Right cardiac atrium (tissue), 5 donors: ENCODE results near the gene PKIG. TPM values are rescaled to one million over a fixed set of nuclear protein-coding genes. Genes with fewer than 3 reads are reported as not detected.

Experiments used
- ATAC-seq, 2 donors: fragments of 200-7000 bp; cut with Tn5 transposase; one replicate each; pipeline versions ENCODE4 v1.8.0 to v1.9.1; 2020; ENCODE audit warnings: moderate library complexity in 2 of 2, mild to moderate bottlenecking in 1 of 2
- DNase-seq, 3 donors: peaks; one replicate each; pipeline ENCODE4 v3.0.0-alpha.2; 2020
- H3K27ac ChIP-seq: one replicate; pipeline ENCODE4 v1.5.1; 2013; ENCODE audit warnings: mild to moderate bottlenecking, low read length, control low read depth, moderate library complexity
- H3K27me3 ChIP-seq: one replicate; pipeline ENCODE4 v1.6.1; 2013; ENCODE audit not compliant: control insufficient read depth, insufficient read depth
- H3K4me1 ChIP-seq: one replicate; pipeline ENCODE4 v1.6.1; 2013; ENCODE audit warnings: low read length; ENCODE audit not compliant: control insufficient read depth, insufficient read depth
- H3K4me3 ChIP-seq: one replicate; pipeline ENCODE4 v1.5.1; 2013; ENCODE audit warnings: low read length, control low read depth
- H3K9me3 ChIP-seq: one replicate; pipeline ENCODE4 v1.6.1; 2013; ENCODE audit warnings: low read length; ENCODE audit not compliant: control insufficient read depth
- WGBS: extraction: QIAGEN DNeasy Blood & Tissue Kit; methylation state at CpG from one replicate; pipeline ENCODE4 v1.1.7; 2013; 5-methylcytosine and 5-hydroxymethylcytosine counted together
- intact Hi-C, 4 donors: fragments of 100-400 bp; cut with DNase I; formaldehyde crosslinking; loops; one replicate each; pipeline versions ENCODE4 v1.11.0 to v1.14.0; 2022 to 2023
- polyA plus RNA-seq: library from polyadenylated mRNA; stranded (reverse); fragments of 200-250 nt; gene quantifications from one replicate; pipeline ENCODE4 v1.2.3, GENCODE V29; 2013
- total RNA-seq, 4 donors: library from RNA; stranded (reverse); fragmentation: NEBNext Ultra II Directional; extraction: Animal tissue kit (Norgen Biotek cat#: 25700); gene quantifications; one replicate each; pipeline ENCODE4 v1.2.1, GENCODE V29; 2021
- donor health status: healthy with polysubstance abuse.
- donor health status: DM: no; HTN: yes; CAD: no.
- donor health status: DM: no; HTN: no; CAD: no.
- donor health status: DM: no; HTN: yes; CAD: no; lungs with severe emphysema.
- donor health status: DM: yes; HTN: yes; CAD: no.

Gene PKIG
- total and polyA plus RNA-seq, 5 donors, result 212 to 334 (median 235) TPM

DNA sequence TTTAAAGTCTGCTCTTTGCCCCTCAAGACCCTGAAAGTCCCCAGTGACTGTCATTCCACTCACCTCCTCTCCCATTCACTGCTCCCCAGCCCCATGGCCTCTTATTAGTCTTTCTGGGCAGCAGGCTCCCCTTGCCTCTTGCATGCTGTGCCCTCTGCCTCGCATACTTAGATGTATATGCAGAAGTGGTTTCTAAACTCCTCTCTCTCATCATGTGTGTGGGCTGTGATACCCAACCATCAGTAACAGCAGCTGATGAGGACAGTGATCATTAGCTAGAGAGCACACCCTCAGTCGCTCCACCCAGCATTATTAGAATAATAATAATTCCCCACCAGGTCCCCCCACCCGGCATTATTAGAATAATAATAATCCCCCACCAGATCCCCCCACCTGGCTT lies 14.5 kb downstream of the PKIG start:
- H3K4me3 ChIP-seq, result no peak overlapping the region
- WGBS, result 81% methylated on average over 3 of the region's 3 CpGs
- H3K27ac ChIP-seq, result peak overlapping the region; percentile 1
- intact Hi-C loops, result loop anchor here in 1 of 4 donors (5.0 kb wide), 1 partner anchor 75 kb away; the partner anchor contains the start of gene SERINC3
- no peaks in the 10 kb centered on the region for H3K27me3 ChIP-seq
- no peaks in the 10 kb centered on the region for H3K9me3 ChIP-seq
- DNase-seq (no peak), ATAC-seq (no peak)
- peaks cover 55% of the 10 kb centered on the region for H3K4me1 ChIP-seq

DNA sequence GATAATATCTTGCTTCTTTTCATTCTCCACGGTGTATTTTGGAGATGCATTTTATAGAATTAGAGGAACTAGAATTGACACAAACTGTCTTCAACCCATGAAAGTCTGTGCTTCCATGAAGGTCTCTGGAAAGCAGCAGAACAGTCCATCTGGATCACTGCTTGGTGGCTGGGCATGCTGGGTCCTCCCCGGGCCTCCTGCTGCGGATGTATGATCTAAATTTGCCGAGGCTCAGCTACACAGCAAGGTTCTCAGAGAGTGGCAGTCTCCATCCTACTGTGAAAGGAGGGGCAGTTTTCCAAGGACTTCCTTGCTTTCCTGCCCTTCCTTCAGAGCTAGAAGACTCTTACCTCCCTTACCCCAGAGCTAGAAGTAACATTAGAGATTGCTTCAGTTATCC lies 15.1 kb downstream of the PKIG start:
- Histone ChIP-seq H3K4me3 (peak overlapping the region; percentile 9), H3K9me3 (no peaks in the 10 kb centered on the region), H3K27ac (peak overlapping the region; percentile 86), H3K4me1 (peaks cover 54% of the 10 kb centered on the region), H3K27me3 (no peaks in the 10 kb centered on the region)
- WGBS, result 25% methylated on average over 4 of the region's 4 CpGs
- peak in 1 of 2 donors; percentile 7 for ATAC-seq
- DNase-seq, result peak in 1 of 3 donors; percentile 52
- intact Hi-C loops, result loop anchor here in 1 of 4 donors (5.0 kb wide), 1 partner anchor 75 kb away; the partner anchor contains the start of gene SERINC3

DNA sequence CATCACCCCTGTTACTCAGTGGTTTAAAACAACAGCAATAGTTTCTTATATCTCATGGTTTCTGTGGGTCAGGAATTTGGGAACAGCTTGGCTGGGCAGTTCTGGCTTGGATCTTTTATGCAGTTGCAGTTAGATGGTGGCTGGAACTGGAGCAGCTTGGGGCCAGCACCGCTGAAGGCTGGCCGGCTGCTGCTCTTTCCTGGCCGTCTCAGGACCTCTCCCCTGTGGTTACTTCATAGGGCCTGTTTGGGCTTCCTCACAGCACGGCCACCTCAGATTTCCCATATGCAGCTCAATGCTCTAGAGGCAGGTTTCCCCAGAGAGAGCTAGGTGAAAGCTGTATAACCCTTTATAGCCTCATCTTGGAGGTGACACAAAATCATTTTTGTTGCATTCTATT lies 15.6 kb downstream of the PKIG start:
- 23% methylated on average over 4 of the region's 4 CpGs for WGBS
- no peaks in the 10 kb centered on the region for H3K27me3 ChIP-seq
- peaks cover 56% of the 10 kb centered on the region for H3K4me1 ChIP-seq
- ATAC-seq, result peak; percentile 34 to 38
- intact Hi-C loops, result loop anchor here in 1 of 4 donors (5.0 kb wide), 1 partner anchor 76 kb away; the partner anchor contains the start of gene SERINC3
- H3K4me3 ChIP-seq, result peak overlapping the region; percentile 9
- peak in 2 of 3 donors; percentile 72 to 76 for DNase-seq
- peak overlapping the region; percentile 86 for H3K27ac ChIP-seq
- H3K9me3 ChIP-seq, result no peaks in the 10 kb centered on the region

- Histone ChIP-seq H3K27me3 (no peaks in the 10 kb centered on the region), H3K27ac (peak overlapping the region; percentile 86), H3K9me3 (no peaks in the 10 kb centered on the region), H3K4me3 (peak overlapping the region; percentile 13), H3K4me1 (peaks cover 56% of the 10 kb centered on the region)
- peak; percentile 67 to 81 for ATAC-seq
- intact Hi-C loops, result loop anchor here in 1 of 4 donors (5.0 kb wide), 1 partner anchor 76 kb away; the partner anchor contains the start of gene SERINC3
- 34% methylated on average over 4 of the region's 4 CpGs for WGBS
- peak; percentile 64 to 83 (median 82) for DNase-seq
Measured at GRCh38 chr20:44598423-44599305, 16.3 kb downstream of the PKIG start.

GRCh38 chr20:44599715-44600114 lies 17.3 kb downstream of the PKIG start:
- DNase-seq (peak in 1 of 3 donors; percentile 8), ATAC-seq (no peak)
- intact Hi-C loops, result loop anchor here in 3 of 4 donors (5.0 to 10.0 kb wide), 3 partner anchors 65 to 77 kb away; partner anchors contain the start of gene SERINC3 (in 1 of the 3)
- 65% methylated on average over 1 of the region's 1 CpG for WGBS
- Histone ChIP-seq H3K9me3 (no peaks in the 10 kb centered on the region), H3K4me1 (peaks cover 54% of the 10 kb centered on the region), H3K27me3 (no peaks in the 10 kb centered on the region), H3K27ac (peak overlapping the region; percentile 100), H3K4me3 (no peak overlapping the region)

DNA sequence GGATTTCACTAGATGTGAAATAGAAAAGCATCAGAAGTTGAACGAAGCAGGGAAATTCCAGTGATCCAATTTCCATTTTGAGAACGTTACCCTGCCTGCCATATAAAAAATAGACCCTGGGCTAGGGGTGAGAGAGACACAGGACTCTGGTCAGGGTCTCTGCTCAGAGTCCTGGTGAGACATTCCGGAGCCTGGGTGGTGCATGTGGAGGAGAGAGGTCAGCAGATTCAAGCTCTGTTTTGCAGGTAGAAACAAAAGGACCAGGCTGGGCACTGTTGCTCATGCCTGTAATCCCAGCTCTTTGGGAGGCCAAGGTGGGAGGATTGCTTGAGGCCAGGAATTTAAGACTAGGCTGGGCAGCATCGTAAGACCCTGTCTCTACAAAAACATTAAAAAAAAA lies 17.9 kb downstream of the PKIG start:
- H3K27ac ChIP-seq, result peak overlapping the region; percentile 100
- ATAC-seq (no peak), DNase-seq (peak in 1 of 3 donors; percentile 14)
- H3K9me3 ChIP-seq, result no peaks in the 10 kb centered on the region
- WGBS, result 74% methylated on average over 4 of the region's 4 CpGs
- intact Hi-C loops, result loop anchor here in 2 of 4 donors (5.0 to 10.0 kb wide), 2 partner anchors 66 to 68 kb away; no protein-coding TSS in a partner anchor
- H3K4me3 ChIP-seq, result no peak overlapping the region
- peaks cover 50% of the 10 kb centered on the region for H3K4me1 ChIP-seq
- no peaks in the 10 kb centered on the region for H3K27me3 ChIP-seq

- Histone ChIP-seq H3K27ac (peak overlapping the region; percentile 100), H3K4me3 (no peak overlapping the region), H3K4me1 (peaks cover 48% of the 10 kb centered on the region), H3K9me3 (no peaks in the 10 kb centered on the region), H3K27me3 (no peaks in the 10 kb centered on the region)
- ATAC-seq, result peak; percentile 37 to 68
- 29% methylated on average over 11 of the region's 11 CpGs for WGBS
- peak in 2 of 3 donors; percentile 59 to 62 for DNase-seq
- intact Hi-C loops, result loop anchor here in 2 of 4 donors (5.0 to 10.0 kb wide), 2 partner anchors 66 to 68 kb away; no protein-coding TSS in a partner anchor
Measured at GRCh38 chr20:44600758-44601201, 18.4 kb downstream of the PKIG start.

GRCh38 chr20:44601236-44601671 lies 18.9 kb downstream of the PKIG start:
- H3K9me3 ChIP-seq, result no peaks in the 10 kb centered on the region
- DNase-seq (peak in 2 of 3 donors; percentile 77 to 84), ATAC-seq (peak; percentile 39 to 57)
- H3K27ac ChIP-seq, result peak overlapping the region; percentile 100
- H3K4me1 ChIP-seq, result peaks cover 47% of the 10 kb centered on the region
- 19% methylated on average over 7 of the region's 7 CpGs for WGBS
- intact Hi-C loops, result loop anchor here in 2 of 4 donors (5.0 to 10.0 kb wide), 2 partner anchors 66 to 69 kb away; no protein-coding TSS in a partner anchor
- H3K27me3 ChIP-seq, result no peaks in the 10 kb centered on the region
- H3K4me3 ChIP-seq, result no peak overlapping the region

DNA sequence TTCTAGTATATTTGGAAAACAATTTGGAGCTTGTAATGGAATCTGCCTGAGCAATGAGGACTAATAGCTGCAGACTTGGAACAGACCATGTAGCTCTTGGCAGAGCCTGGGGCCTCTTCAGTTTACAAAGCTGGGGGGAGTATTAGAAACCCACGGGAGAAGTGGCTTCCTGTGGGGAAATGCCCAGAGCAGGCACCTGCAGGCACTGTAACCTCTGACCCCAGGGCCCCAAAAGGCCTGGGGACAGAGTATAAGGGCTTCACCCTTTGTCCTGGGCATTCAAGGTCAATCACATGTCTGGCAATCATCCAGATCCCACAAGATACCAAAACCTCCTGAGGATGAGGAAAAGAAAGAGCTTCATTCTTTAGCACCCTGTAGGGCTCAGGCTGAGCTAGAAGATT lies 19.4 kb downstream of the PKIG start:
- WGBS, result 0% methylated on average over 1 of the region's 1 CpG
- Histone ChIP-seq H3K4me1 (peaks cover 42% of the 10 kb centered on the region), H3K27me3 (no peaks in the 10 kb centered on the region), H3K9me3 (no peaks in the 10 kb centered on the region), H3K4me3 (no peak overlapping the region), H3K27ac (peak overlapping the region; percentile 100)
- DNase-seq (peak; percentile 80 to 92 (median 89)), ATAC-seq (peak; percentile 86 to 88)
- intact Hi-C loops, result loop anchor here in 2 of 4 donors (5.0 to 10.0 kb wide), 2 partner anchors 67 to 70 kb away; no protein-coding TSS in a partner anchor

- H3K4me1 ChIP-seq, result peaks cover 32% of the 10 kb centered on the region
- intact Hi-C loops, result loop anchor here in 2 of 4 donors (5.0 to 10.0 kb wide), 2 partner anchors 69 to 71 kb away; no protein-coding TSS in a partner anchor
- peak in 1 of 3 donors; percentile 10 for DNase-seq
- peak overlapping the region; percentile 6 for H3K27ac ChIP-seq
- no peaks in the 10 kb centered on the region for H3K9me3 ChIP-seq
- no peak for ATAC-seq
- H3K4me3 ChIP-seq, result no peak overlapping the region
- no peaks in the 10 kb centered on the region for H3K27me3 ChIP-seq
- WGBS, result 94% methylated on average over 8 of the region's 8 CpGs
Measured at GRCh38 chr20:44603327-44603726, 20.9 kb downstream of the PKIG start.
